HEK293 (cell line): ENCODE data around the gene IGSF1.

Source experiments
- CTCF ChIA-PET: fragments of 350-600 bp; formaldehyde crosslinking; extraction: SDS; loops from one replicate; lab custom pipeline; 2021; ENCODE audit warnings: antibody characterized with exemption; lab: Yijun Ruan, JAX
- POLR2A ChIA-PET: fragments of 300-600 bp; formaldehyde crosslinking; extraction: SDS; loops from one replicate; lab custom pipeline; 2020; ENCODE audit warnings: antibody characterized with exemption, inconsistent platforms; lab: Yijun Ruan, JAX
- H3K27ac ChIP-seq: fragments of 200-500 bp; sonication (Bioruptor generic); 2 replicates; pipeline ENCODE4 v1.5.1; 2014; ENCODE audit warnings: low read depth, low read length, control low read depth, inconsistent platforms; ENCODE audit errors: extremely low read depth
- H3K36me3 ChIP-seq, 2 experiments: fragments of 200-500 bp in 1 of 2; sonication (Bioruptor generic) in 1 of 2; 1 replicate in 1 of 2; 2 replicates in 1 of 2; pipeline ENCODE4 v1.5.1; 2014 to 2017; ENCODE audit warnings: inconsistent platforms in 2 of 2, low read length in 2 of 2; ENCODE audit not compliant: control insufficient read depth in 2 of 2, insufficient read depth in 1 of 2
- H3K4me1 ChIP-seq: fragments of 200-500 bp; sonication (Bioruptor generic); 2 replicates; pipeline ENCODE4 v1.5.1; 2014; ENCODE audit warnings: mild to moderate bottlenecking, low read length, inconsistent platforms; ENCODE audit not compliant: control insufficient read depth, insufficient read depth
- H3K4me3 ChIP-seq: 2 replicates; pipeline ENCODE4 v1.5.1; 2011; ENCODE audit warnings: low read depth, mild to moderate bottlenecking, control low read depth, low read length, moderate library complexity
- H3K9me3 ChIP-seq: fragments of 200-500 bp; sonication (Bioruptor generic); 2 replicates; pipeline ENCODE4 v1.5.1; 2014; ENCODE audit warnings: low read depth, low read length, inconsistent platforms; ENCODE audit not compliant: control insufficient read depth, insufficient read depth
- HOXA7 ChIP-seq: sonication (generic); formaldehyde crosslinking; IDR thresholded peaks from 2 replicates; pipeline ENCODE4 v1.8.1; 2022; ENCODE audit warnings: missing genetic modification reagents, borderline replicate concordance
- KLF9 ChIP-seq: fragments of 450-650 bp; formaldehyde crosslinking; IDR thresholded peaks from 2 replicates; pipeline ENCODE4 v1.5.1; 2016; ENCODE audit warnings: missing biosample characterization, missing genetic modification characterization, low read depth
- SCRT1 ChIP-seq: fragments of 450-650 bp; formaldehyde crosslinking; IDR thresholded peaks from 2 replicates; pipeline ENCODE4 v1.5.1; 2016; ENCODE audit warnings: missing biosample characterization, missing genetic modification characterization, borderline replicate concordance
- SP2 ChIP-seq: fragments of 450-650 bp; formaldehyde crosslinking; IDR thresholded peaks from 2 replicates; pipeline ENCODE4 v1.5.1; 2016; ENCODE audit warnings: missing biosample characterization, missing genetic modification characterization
- TCF7L2 ChIP-seq: IDR thresholded peaks from 2 replicates; pipeline ENCODE4 v1.6.1; 2011; ENCODE audit warnings: low read depth, mild to moderate bottlenecking, inconsistent platforms, low read length, moderate library complexity, borderline replicate concordance
- ZBTB1 ChIP-seq: fragments of 450-650 bp; formaldehyde crosslinking; IDR thresholded peaks from 2 replicates; pipeline ENCODE4 v1.5.1; 2016; ENCODE audit warnings: missing biosample characterization, missing genetic modification characterization
- ZBTB17 ChIP-seq: fragments of 450-650 bp; formaldehyde crosslinking; IDR thresholded peaks from 2 replicates; pipeline ENCODE4 v1.5.1; 2016; ENCODE audit warnings: missing biosample characterization, missing genetic modification characterization
- ZBTB7A ChIP-seq: fragments of 450-650 bp; formaldehyde crosslinking; IDR thresholded peaks from 2 replicates; pipeline ENCODE4 v1.5.1; 2016; ENCODE audit warnings: low read depth, missing biosample characterization, missing genetic modification characterization
- ZFP41 ChIP-seq: fragments of 450-650 bp; formaldehyde crosslinking; IDR thresholded peaks from 2 replicates; pipeline ENCODE4 v1.5.1; 2016; ENCODE audit warnings: missing biosample characterization, missing genetic modification characterization, borderline replicate concordance
- ZIC2 ChIP-seq: fragments of 450-650 bp; formaldehyde crosslinking; IDR thresholded peaks from 2 replicates; pipeline ENCODE4 v1.5.1; 2016; ENCODE audit warnings: missing biosample characterization, missing genetic modification characterization
- ZNF121 ChIP-seq: fragments of 450-650 bp; formaldehyde crosslinking; IDR thresholded peaks from 2 replicates; pipeline ENCODE4 v1.5.1; 2016; ENCODE audit warnings: missing biosample characterization, missing genetic modification characterization
- ZNF140 ChIP-seq: fragments of 450-650 bp; formaldehyde crosslinking; IDR thresholded peaks from 2 replicates; pipeline ENCODE4 v1.5.1; 2016; ENCODE audit warnings: missing biosample characterization, missing genetic modification characterization
- ZNF157 ChIP-seq: fragments of 450-650 bp; formaldehyde crosslinking; IDR thresholded peaks from 2 replicates; pipeline ENCODE4 v1.5.1; 2016; ENCODE audit warnings: missing biosample characterization, missing genetic modification characterization
- ZNF302 ChIP-seq: fragments of 450-650 bp; formaldehyde crosslinking; IDR thresholded peaks from 2 replicates; pipeline ENCODE4 v1.5.1; 2016; ENCODE audit warnings: missing biosample characterization, missing genetic modification characterization, low read depth
- ZNF341 ChIP-seq: fragments of 450-650 bp; formaldehyde crosslinking; IDR thresholded peaks from 2 replicates; pipeline ENCODE4; 2016; ENCODE audit warnings: low read depth, missing biosample characterization, missing genetic modification characterization
- ZNF529 ChIP-seq: fragments of 450-650 bp; formaldehyde crosslinking; IDR thresholded peaks from 2 replicates; pipeline ENCODE4 v1.5.1; 2017; ENCODE audit warnings: missing genetic modification characterization, missing biosample characterization; ENCODE audit not compliant: insufficient replicate concordance
- ZNF555 ChIP-seq: fragments of 450-650 bp; formaldehyde crosslinking; conservative IDR thresholded peaks from 2 replicates; pipeline ENCODE4 v1.5.1; 2017; ENCODE audit warnings: missing biosample characterization, mild to moderate bottlenecking, missing genetic modification characterization, inconsistent platforms
- ZNF558 ChIP-seq: fragments of 450-650 bp; formaldehyde crosslinking; IDR thresholded peaks from 2 replicates; pipeline ENCODE4 v1.5.1; 2016; ENCODE audit warnings: missing biosample characterization, missing genetic modification characterization
- ZNF561 ChIP-seq: fragments of 450-650 bp; IDR thresholded peaks from 2 replicates; pipeline ENCODE4 v1.5.1; 2018; ENCODE audit warnings: missing biosample characterization, missing genetic modification characterization, borderline replicate concordance
- ZNF571 ChIP-seq: fragments of 450-650 bp; formaldehyde crosslinking; IDR thresholded peaks from 2 replicates; pipeline ENCODE4 v1.5.0; 2017; ENCODE audit warnings: missing biosample characterization, missing genetic modification characterization
- ZNF585B ChIP-seq: fragments of 450-650 bp; formaldehyde crosslinking; IDR thresholded peaks from 2 replicates; pipeline ENCODE4 v1.5.1; 2016; ENCODE audit warnings: missing biosample characterization, missing genetic modification characterization
- ZNF600 ChIP-seq: fragments of 450-650 bp; formaldehyde crosslinking; IDR thresholded peaks from 2 replicates; pipeline ENCODE4 v1.5.1; 2016; ENCODE audit warnings: missing biosample characterization, missing genetic modification characterization
- ZNF621 ChIP-seq: fragments of 450-650 bp; formaldehyde crosslinking; IDR thresholded peaks from 2 replicates; pipeline ENCODE4 v1.5.1; 2017; ENCODE audit warnings: missing biosample characterization, missing genetic modification characterization
- ZNF664 ChIP-seq: fragments of 450-650 bp; formaldehyde crosslinking; IDR thresholded peaks from 2 replicates; pipeline ENCODE4 v1.5.1; 2016; ENCODE audit warnings: missing biosample characterization, missing genetic modification characterization
- ZNF670 ChIP-seq: fragments of 450-650 bp; formaldehyde crosslinking; IDR thresholded peaks from 2 replicates; pipeline ENCODE4 v1.5.1; 2016; ENCODE audit warnings: missing biosample characterization, missing genetic modification characterization, low read depth
- ZNF792 ChIP-seq: fragments of 450-650 bp; formaldehyde crosslinking; IDR thresholded peaks from 2 replicates; pipeline ENCODE4 v1.5.1; 2016; ENCODE audit warnings: missing biosample characterization, missing genetic modification characterization
- ZSCAN23 ChIP-seq: fragments of 450-650 bp; formaldehyde crosslinking; IDR thresholded peaks from 2 replicates; pipeline ENCODE4 v1.5.1; 2016; ENCODE audit warnings: missing biosample characterization, missing genetic modification characterization
- ZSCAN30 ChIP-seq: fragments of 450-650 bp; IDR thresholded peaks from 2 replicates; pipeline ENCODE4 v1.5.1; 2018; ENCODE audit warnings: missing biosample characterization, mild to moderate bottlenecking, missing genetic modification characterization, moderate library complexity
- TF ChIP-seq, protein P1 (sequence below): fragments of 450-650 bp; formaldehyde crosslinking; IDR thresholded peaks from 2 replicates; pipeline ENCODE4 v1.5.1; 2016; ENCODE audit warnings: missing biosample characterization, missing genetic modification characterization
- TF ChIP-seq, protein P2 (sequence below): fragments of 450-650 bp; formaldehyde crosslinking; IDR thresholded peaks from 2 replicates; pipeline ENCODE4 v1.5.1; 2016; ENCODE audit warnings: missing biosample characterization, missing genetic modification characterization

Gene IGSF1

DNA sequence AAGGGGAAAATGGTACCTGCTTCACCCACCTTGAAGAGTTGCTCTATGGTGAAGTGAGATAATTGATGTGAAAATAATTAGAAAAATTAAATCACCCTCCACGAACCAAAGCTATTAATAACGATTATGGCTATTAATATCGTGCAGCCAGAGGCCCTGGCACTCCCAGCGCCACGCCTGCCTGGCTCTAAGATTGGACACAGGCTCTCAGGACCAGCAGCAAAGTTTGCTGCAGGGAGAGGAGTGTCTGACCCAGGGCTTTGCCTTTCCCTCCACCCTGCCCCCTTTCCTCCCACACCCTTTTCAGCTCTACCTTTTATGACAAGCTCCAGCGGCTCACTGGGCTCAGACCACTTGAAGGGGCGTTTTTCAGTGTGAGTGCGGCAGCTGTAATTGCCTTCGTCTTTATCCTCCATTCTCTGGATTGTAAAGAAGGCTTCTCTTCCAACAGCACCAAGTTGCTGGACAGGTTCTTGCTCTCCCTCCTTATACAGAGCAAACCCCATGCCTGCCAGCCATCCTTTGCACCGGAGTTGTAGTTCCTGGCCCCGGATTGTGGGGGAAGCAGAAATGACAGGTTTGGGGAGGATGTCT, 11.5 kb downstream of the IGSF1 start (continued):
- TF ChIP-seq ZNF157 (tag by site-specific recombination) (no peak), ZSCAN30 (no peak), ZFP41 (no peak), HOXA7 (CRISPR knock-in tag) (no peak), ZNF302 (tag by site-specific recombination) (no peak), ZNF140 (tag by site-specific recombination) (no peak), SCRT1 (tag by site-specific recombination) (no peak), ZBTB7A (tag by site-specific recombination) (no peak), ZNF621 (no peak), KLF9 (no peak), ZNF555 (tag by site-specific recombination) (no peak)

DNA sequence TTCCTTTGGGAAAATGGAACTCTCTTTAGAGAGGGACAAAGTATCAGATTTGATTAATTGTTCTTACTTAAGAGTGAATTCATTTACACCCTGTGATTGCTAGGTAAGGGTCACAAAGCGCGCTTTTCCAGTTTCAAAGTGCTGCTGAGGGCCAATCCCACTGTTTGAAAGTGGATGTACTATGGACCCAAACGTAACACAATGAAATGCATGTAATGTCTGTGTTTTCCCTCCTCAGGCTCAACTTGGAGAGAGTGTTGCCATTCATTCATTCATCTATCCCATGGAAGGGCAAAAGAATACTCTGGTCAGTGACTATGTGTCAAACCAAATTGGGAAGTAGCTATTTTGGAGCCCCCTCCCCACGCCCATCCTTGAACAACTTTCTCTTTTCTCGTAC, 16.1 kb downstream of the IGSF1 start:
- ChIA-PET POLR2A (no interaction called here), CTCF (no interaction called here)
- no peak overlapping the region for H3K27ac ChIP-seq
- no peaks in the 10 kb centered on the region for H3K4me1 ChIP-seq
- TF ChIP-seq ZNF585B = no peak
- TF ChIP-seq TCF7L2 = no peak
- TF ChIP-seq ZIC2 (tag by site-specific recombination) = no peak
- TF ChIP-seq ZNF121 = no peak
- no peak for TF ChIP-seq ZNF792 (tag by site-specific recombination)
- TF ChIP-seq, protein P1, sequence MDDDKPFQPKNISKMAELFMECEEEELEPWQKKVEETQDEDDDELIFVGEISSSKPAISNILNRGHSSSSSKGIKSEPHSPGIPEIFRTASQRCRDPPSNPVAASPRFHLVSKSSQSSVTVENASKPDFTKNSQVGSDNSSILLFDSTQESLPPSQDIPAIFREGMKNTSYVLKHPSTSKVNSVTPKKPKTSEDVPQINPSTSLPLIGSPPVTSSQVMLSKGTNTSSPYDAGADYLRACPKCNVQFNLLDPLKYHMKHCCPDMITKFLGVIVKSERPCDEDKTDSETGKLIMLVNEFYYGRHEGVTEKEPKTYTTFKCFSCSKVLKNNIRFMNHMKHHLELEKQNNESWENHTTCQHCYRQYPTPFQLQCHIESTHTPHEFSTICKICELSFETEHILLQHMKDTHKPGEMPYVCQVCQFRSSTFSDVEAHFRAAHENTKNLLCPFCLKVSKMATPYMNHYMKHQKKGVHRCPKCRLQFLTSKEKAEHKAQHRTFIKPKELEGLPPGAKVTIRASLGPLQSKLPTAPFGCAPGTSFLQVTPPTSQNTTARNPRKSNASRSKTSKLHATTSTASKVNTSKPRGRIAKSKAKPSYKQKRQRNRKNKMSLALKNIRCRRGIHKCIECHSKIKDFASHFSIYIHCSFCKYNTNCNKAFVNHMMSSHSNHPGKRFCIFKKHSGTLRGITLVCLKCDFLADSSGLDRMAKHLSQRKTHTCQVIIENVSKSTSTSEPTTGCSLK (tag by site-specific recombination) = no peak
- no peak for TF ChIP-seq ZBTB17 (tag by site-specific recombination)
- no peak for TF ChIP-seq ZNF664 (tag by site-specific recombination)
- TF ChIP-seq ZNF529 (tag by site-specific recombination) = no peak
- TF ChIP-seq ZNF571 = no peak
- TF ChIP-seq ZNF558 (tag by site-specific recombination) = no peak
- TF ChIP-seq ZSCAN23 (tag by site-specific recombination) = no peak
- no peak for TF ChIP-seq ZBTB1 (tag by site-specific recombination)
- TF ChIP-seq ZNF600 (tag by site-specific recombination) = no peak
- no peak for TF ChIP-seq SP2 (tag by site-specific recombination)
- no peak for TF ChIP-seq ZNF670 (tag by site-specific recombination)
- no peak for TF ChIP-seq ZNF341 (tag by site-specific recombination)
- no peak for TF ChIP-seq ZNF561 (tag by site-specific recombination)
- TF ChIP-seq, protein P2, sequence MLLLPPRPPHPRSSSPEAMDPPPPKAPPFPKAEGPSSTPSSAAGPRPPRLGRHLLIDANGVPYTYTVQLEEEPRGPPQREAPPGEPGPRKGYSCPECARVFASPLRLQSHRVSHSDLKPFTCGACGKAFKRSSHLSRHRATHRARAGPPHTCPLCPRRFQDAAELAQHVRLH = no peak
- no peak overlapping the region for H3K4me3 ChIP-seq
- peaks cover 0 to 3% of the 10 kb centered on the region in 2 experiments; a peak in 1 of 3 replicates for H3K36me3 ChIP-seq
- H3K9me3 ChIP-seq = no peaks in the 10 kb centered on the region
